ENCODE data around the gene PHACTR1. TPM values are rescaled to one million over a fixed set of nuclear protein-coding genes. Genes with fewer than 3 reads are reported as not detected.

PHACTR1 gene
- total RNA-seq, 1 donor from 2014 or later = 8.5 TPM

DNA sequence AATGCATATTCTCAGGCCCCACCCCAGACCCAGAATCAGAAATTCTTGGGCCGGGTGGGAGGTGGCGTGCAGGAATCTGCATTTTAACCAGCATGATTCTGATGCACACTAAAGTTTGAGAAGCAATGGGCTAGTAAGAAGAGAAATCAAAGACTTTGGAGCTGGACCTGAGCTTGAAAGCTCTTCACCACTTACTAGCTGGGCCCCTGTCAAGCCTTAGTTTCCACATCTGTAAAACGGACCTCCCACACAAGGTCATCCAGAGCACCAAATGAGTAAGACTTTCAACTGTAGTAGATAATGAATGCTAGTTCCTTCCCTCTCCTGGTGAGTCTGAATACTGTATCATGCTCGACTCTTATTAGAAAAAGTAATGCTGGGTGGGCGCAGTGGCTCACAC is 524.8 kb downstream of the PHACTR1 start:
- no peak overlapping the region for H3K4me3 ChIP-seq (ENCODE audit: insufficient read depth, low read depth, low read length)
- H3K9me3 ChIP-seq (ENCODE audit: insufficient read depth, low read depth, low read length) = no peaks in the 10 kb centered on the region
- H3K27me3 ChIP-seq (ENCODE audit: insufficient read depth, low read length) = no peaks in the 10 kb centered on the region
- H3K36me3 Mint-ChIP-seq (ENCODE audit: low read depth, unreplicated experiment) = peaks cover 5% of the 10 kb centered on the region
- DNase-seq (ENCODE audit: low read depth) (no peak), FAIRE-seq (no peak)
- no peak overlapping the region for H3K27ac ChIP-seq (ENCODE audit: low read depth, low read length)
- no peaks in the 10 kb centered on the region for H3K4me1 ChIP-seq (ENCODE audit: insufficient read depth, low read length)
- peaks cover 8% of the 10 kb centered on the region for H3K4me1 Mint-ChIP-seq (ENCODE audit: low read depth, unreplicated experiment)
- H3K79me2 ChIP-seq (ENCODE audit: insufficient read depth, low read length) = no peaks in the 10 kb centered on the region
- H4K20me1 ChIP-seq (ENCODE audit: insufficient read depth, low read length) = no peaks in the 10 kb centered on the region
- no peak overlapping the region for H2AFZ ChIP-seq (ENCODE audit: low read depth, low read length)
- no peak overlapping the region for H3K4me3 Mint-ChIP-seq (ENCODE audit: unreplicated experiment)
- H3K4me2 ChIP-seq (ENCODE audit: low read length) = no peak overlapping the region
- H3K9ac ChIP-seq (ENCODE audit: low read length) = no peak overlapping the region
- H3K27me3 Mint-ChIP-seq (ENCODE audit: low read depth, unreplicated experiment) = no peaks in the 10 kb centered on the region
- no peak overlapping the region for H3K27ac Mint-ChIP-seq (ENCODE audit: unreplicated experiment)
- TF ChIP-seq, protein P1, sequence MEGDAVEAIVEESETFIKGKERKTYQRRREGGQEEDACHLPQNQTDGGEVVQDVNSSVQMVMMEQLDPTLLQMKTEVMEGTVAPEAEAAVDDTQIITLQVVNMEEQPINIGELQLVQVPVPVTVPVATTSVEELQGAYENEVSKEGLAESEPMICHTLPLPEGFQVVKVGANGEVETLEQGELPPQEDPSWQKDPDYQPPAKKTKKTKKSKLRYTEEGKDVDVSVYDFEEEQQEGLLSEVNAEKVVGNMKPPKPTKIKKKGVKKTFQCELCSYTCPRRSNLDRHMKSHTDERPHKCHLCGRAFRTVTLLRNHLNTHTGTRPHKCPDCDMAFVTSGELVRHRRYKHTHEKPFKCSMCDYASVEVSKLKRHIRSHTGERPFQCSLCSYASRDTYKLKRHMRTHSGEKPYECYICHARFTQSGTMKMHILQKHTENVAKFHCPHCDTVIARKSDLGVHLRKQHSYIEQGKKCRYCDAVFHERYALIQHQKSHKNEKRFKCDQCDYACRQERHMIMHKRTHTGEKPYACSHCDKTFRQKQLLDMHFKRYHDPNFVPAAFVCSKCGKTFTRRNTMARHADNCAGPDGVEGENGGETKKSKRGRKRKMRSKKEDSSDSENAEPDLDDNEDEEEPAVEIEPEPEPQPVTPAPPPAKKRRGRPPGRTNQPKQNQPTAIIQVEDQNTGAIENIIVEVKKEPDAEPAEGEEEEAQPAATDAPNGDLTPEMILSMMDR (IDR thresholded peaks at IDR 0.05; ENCODE audit: insufficient read depth, low read depth, low read length) = no peak
- TF ChIP-seq EZH2 (IDR thresholded peaks at IDR 0.05; ENCODE audit: insufficient read depth, low read length) = no peak
- no peaks in the 10 kb centered on the region for H3K36me3 ChIP-seq (ENCODE audit: insufficient read depth, low read length)
- peaks cover 3% of the 10 kb centered on the region for H3K9me3 Mint-ChIP-seq (ENCODE audit: unreplicated experiment)

DNA sequence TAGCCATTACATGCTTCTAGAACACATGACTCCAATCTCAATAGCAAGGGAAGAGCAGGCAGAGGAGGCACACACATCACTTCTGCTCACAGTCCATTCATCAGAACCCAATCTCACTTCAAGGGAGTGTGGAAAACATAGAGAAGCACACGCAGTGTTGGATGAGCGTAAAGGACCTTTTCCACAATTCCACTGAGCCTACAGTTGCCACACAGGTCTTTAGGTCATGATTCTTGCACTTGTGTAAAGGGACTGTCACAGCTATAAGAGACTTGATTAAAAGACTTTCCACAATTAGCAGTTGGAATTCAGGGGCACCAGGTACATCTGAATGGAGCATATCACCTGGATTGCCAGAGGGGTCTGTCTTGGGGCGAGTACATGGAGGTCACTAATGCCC is 525.6 kb downstream of the PHACTR1 start:
- Mint-ChIP-seq H3K36me3 (ENCODE audit: low read depth, unreplicated experiment) (peaks cover 5% of the 10 kb centered on the region), H3K27me3 (ENCODE audit: low read depth, unreplicated experiment) (no peaks in the 10 kb centered on the region), H3K4me3 (ENCODE audit: unreplicated experiment) (no peak overlapping the region), H3K4me1 (ENCODE audit: low read depth, unreplicated experiment) (peaks cover 8% of the 10 kb centered on the region), H3K9me3 (ENCODE audit: unreplicated experiment) (peaks cover 3% of the 10 kb centered on the region), H3K27ac (ENCODE audit: unreplicated experiment) (no peak overlapping the region)
- Histone ChIP-seq H3K4me2 (ENCODE audit: low read length) (no peak overlapping the region), H3K27ac (ENCODE audit: low read depth, low read length) (no peak overlapping the region), H3K4me1 (ENCODE audit: insufficient read depth, low read length) (no peaks in the 10 kb centered on the region), H3K4me3 (ENCODE audit: insufficient read depth, low read depth, low read length) (no peak overlapping the region), H4K20me1 (ENCODE audit: insufficient read depth, low read length) (no peaks in the 10 kb centered on the region), H3K36me3 (ENCODE audit: insufficient read depth, low read length) (no peaks in the 10 kb centered on the region), H3K9ac (ENCODE audit: low read length) (no peak overlapping the region), H3K79me2 (ENCODE audit: insufficient read depth, low read length) (no peaks in the 10 kb centered on the region), H2AFZ (ENCODE audit: low read depth, low read length) (no peak overlapping the region), H3K27me3 (ENCODE audit: insufficient read depth, low read length) (no peaks in the 10 kb centered on the region), H3K9me3 (ENCODE audit: insufficient read depth, low read depth, low read length) (no peaks in the 10 kb centered on the region)
- no peak for TF ChIP-seq EZH2 (IDR thresholded peaks at IDR 0.05; ENCODE audit: insufficient read depth, low read length)
- TF ChIP-seq, protein P1 (IDR thresholded peaks at IDR 0.05; ENCODE audit: insufficient read depth, low read depth, low read length) = no peak
- FAIRE-seq = no peak
- no peak for DNase-seq (ENCODE audit: low read depth)

DNA sequence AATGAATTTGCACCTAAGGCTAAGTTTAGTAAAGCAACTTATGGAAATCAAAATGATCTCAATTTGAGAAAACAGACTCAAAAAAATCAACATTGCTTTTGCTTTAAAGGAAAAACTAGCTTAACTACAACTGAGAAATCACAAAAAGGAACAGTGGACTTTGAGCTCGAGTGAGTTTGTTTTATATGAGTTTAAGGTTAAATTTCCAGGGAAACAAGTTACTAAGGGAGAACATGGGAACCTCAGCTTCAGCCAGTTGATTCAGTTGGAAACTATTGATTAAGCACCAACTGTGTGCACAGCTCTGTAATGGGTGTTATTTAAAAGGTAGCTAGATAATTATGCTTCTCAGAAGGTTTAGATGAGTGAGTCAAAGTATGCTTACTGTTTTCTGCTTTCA is 526.0 kb downstream of the PHACTR1 start:
- no peak for TF ChIP-seq EZH2 (IDR thresholded peaks at IDR 0.05; ENCODE audit: insufficient read depth, low read length)
- TF ChIP-seq, protein P1 (IDR thresholded peaks at IDR 0.05; ENCODE audit: insufficient read depth, low read depth, low read length) = no peak
- Mint-ChIP-seq H3K27me3 (ENCODE audit: low read depth, unreplicated experiment) (no peaks in the 10 kb centered on the region), H3K4me1 (ENCODE audit: low read depth, unreplicated experiment) (peaks cover 8% of the 10 kb centered on the region), H3K9me3 (ENCODE audit: unreplicated experiment) (peaks cover 3% of the 10 kb centered on the region), H3K36me3 (ENCODE audit: low read depth, unreplicated experiment) (peaks cover 5% of the 10 kb centered on the region), H3K4me3 (ENCODE audit: unreplicated experiment) (no peak overlapping the region), H3K27ac (ENCODE audit: unreplicated experiment) (no peak overlapping the region)
- H3K79me2 ChIP-seq (ENCODE audit: insufficient read depth, low read length) = no peaks in the 10 kb centered on the region
- H3K4me1 ChIP-seq (ENCODE audit: insufficient read depth, low read length) = no peaks in the 10 kb centered on the region
- H3K4me2 ChIP-seq (ENCODE audit: low read length) = no peak overlapping the region
- H3K27ac ChIP-seq (ENCODE audit: low read depth, low read length) = no peak overlapping the region
- H2AFZ ChIP-seq (ENCODE audit: low read depth, low read length) = no peak overlapping the region
- no peaks in the 10 kb centered on the region for H3K27me3 ChIP-seq (ENCODE audit: insufficient read depth, low read length)
- no peaks in the 10 kb centered on the region for H3K36me3 ChIP-seq (ENCODE audit: insufficient read depth, low read length)
- no peaks in the 10 kb centered on the region for H4K20me1 ChIP-seq (ENCODE audit: insufficient read depth, low read length)
- no peak for DNase-seq (ENCODE audit: low read depth)
- no peaks in the 10 kb centered on the region for H3K9me3 ChIP-seq (ENCODE audit: insufficient read depth, low read depth, low read length)
- no peak overlapping the region for H3K4me3 ChIP-seq (ENCODE audit: insufficient read depth, low read depth, low read length)
- no peak for FAIRE-seq
- no peak overlapping the region for H3K9ac ChIP-seq (ENCODE audit: low read length)

Data from astrocyte (in vitro differentiated cells and primary cell).